GM18519 (cell line): ENCODE results near the gene BEGAIN.

Experiments
- ATAC-seq: cut with Tn5 transposase; IDR thresholded peaks from one replicate; pipeline ENCODE4 v1.9.1; 2021; ENCODE audit warnings: mild to moderate bottlenecking, moderate library complexity; ENCODE audit not compliant: unreplicated experiment, low FRiP score

BEGAIN gene

DNA sequence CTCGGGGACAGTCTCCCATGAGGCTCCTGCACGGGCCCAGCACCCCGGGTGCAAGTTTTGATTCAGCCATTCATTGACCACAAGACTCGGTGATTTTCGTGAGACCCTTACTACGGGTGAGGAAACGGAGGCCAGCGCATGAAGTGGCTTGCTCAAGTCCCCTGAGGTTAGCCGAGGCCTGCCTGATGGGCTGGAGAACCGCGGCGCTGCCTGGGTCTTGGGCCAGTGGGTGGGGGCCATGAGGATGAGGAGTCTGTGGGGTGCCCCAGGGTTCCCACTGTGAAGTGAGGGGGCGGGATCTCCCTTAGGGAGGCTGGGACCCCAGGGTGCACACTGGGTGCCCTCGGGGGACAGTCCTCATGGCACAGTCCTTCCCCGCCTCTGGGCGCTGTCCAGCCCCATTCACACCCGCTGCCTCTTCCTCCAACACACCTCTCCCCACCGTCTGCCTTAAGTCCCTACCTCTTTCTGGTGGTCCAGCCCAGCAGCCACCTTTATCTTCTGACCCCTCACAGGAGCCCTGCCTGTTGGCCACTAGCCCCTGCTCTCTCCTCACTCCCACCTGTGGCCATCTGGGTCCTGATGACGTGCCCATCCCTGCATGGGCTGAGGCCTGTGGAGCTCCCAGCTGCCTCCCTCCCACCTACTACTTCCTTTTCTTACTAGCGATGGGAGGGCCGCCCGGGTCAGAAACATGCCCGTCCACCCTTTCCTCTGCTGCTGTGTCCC, 16.3 kb downstream of the BEGAIN start:
- no peak for ATAC-seq

DNA sequence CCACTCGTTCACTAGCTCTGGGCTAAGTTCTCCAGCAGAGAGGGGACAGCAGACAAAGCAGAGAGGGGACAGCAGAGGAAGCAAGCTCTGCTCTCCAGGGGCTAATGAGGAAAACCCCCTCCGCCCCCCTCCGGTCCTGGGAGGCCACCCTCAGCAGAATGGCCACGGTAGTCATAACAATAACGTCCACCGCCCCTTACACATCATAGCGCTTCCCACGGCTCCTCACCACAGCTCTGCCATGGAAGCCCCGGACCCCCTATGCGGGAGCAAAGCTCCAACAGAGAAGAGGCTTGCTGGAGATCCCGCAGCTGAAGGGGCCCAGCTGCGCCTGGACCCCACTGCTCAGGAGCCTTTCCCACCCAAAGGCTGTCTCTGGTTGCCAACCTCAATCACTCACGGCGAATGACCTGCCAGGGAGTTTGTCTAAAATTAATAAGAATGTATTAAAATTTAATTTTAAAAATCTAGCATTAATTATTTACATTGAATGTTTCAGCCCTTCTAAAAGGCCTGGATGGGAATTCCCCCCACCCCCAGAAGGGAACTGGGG, 17.4 kb downstream of the BEGAIN start:
- ATAC-seq = no peak

DNA sequence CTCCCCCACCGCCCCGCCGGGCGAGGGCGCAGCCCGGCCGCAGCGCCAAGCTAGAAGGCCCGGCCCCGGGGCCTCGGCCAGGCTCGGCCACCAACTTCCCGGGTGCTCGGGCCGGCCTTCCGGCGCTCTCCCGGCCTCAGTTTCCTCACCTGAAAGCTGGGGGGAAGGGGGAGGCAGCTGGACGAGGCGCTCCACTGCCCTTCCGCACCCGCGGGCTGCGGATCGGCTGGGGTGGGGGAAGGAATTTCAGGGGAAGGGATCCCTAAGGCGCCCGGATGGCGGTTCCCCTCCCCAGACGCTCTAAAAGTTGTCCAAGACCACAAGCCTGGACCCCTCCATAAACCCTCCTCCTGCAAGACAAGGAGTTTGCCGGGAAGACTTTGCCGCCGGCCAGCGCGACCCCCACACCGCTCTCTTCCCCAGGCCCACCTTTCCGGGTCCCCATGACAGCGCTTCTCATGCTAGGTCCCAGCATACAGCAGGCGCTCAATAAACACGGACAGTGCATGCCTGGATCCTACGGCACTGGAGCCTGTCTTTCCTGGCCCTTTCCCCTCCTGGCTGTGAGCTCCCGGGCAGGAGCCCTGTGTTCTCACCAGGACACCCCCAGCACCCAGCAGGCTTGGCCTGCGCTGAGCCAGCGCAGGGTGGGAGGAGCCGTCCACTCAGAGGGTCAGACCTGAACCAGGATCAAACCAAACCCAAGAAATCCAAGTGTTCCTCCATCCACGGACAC, 18.1 kb downstream of the BEGAIN start:
- ATAC-seq = no peak

DNA sequence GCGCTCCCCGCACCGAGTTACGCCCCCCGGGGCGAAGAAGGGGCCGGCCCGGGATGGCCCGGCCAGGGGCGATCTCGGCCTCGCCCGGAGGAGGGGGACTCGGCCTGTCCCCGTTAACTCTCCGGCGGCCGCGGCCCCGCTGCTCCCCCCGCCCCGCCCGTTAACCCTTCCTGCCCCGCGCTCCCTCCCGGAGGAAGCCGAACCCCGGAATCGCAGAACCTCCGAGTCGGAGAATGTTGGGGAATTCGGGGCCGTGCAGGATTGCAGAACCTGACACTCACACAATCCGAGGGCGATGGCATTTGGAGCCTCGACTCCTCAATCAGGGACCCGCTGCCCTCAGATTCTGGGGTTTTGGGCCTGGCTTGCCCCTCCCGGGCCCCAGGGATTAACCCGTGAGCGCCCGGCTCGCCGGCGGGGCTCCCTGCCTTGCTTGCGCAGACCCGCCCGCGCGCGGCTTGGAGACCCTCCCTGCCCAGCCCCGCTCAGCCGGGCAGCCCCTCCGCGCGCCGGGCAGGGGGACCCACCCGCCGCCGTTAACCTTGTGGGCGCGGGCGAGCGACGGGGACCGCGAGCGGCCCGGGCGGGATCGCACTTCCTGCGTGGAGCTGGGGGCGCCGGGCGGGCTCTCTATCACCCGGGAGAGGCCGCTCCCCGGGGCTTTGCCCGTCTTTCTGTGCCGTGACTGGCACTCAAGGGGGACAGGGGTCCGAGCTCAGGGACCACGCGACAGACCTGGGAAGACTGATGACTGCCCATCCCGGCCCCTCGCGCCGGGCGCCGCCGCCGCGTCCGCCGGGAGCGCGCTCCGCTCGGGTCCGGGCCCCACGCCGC, 18.8 kb downstream of the BEGAIN start:
- no peak for ATAC-seq

DNA sequence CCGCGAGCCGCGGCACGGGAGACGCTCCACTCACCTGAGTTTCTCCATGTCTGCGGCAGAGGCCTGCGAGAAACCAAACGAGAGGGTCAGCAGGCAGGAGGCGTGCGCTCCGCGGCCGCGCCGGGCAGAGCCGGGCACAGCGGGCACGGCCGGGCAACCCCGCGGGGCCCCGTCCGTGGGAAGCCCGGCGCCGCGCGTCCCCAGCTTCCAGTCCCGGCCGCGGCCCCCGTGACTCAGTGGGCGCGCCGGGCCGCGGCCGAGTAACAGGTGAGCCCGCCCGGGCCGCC, 19.4 kb downstream of the BEGAIN start:
- ATAC-seq = no peak

DNA sequence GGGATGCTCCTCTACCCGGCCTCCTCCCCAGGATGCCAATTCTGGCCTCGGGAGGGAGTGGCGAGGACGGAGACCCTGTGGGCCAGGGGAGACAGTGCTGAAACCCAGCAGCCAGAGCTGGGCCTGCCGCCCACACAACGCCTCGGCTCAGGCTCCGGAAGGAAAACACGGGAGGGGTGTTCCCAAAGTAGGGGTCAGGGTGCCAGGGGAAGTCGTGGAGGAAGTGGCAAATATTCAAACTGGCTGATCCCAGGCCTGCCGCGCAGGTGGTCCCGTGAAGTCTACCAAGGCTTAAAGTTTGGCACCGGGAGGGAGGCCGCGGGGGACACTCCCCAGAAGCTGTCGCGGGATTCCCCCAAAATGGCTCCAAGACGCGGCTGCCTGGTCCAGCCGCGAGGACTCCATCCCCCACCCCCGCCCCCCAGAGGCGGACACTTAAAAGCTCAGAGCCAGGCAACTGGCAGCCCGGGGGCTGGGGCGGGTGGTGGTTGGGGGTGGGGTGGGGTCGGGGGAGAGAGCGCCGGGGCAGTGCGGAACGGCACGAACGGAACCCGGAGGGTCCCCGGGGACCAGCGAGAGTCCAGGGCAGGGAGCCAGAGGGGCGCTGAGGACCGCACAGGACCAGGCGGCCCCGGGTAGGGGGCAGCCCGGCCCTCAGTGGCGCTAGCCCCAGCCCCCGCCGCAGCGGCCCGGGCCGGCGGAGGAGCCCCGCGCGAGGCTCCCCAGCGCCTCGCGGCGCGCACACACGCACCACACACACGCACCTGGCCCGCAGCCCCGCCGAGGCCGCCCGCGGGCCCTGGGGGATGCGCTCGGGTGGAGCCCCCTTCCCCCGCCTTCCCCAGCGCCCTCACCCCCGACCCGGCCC, 20.0 kb downstream of the BEGAIN start:
- ATAC-seq = no peak

DNA sequence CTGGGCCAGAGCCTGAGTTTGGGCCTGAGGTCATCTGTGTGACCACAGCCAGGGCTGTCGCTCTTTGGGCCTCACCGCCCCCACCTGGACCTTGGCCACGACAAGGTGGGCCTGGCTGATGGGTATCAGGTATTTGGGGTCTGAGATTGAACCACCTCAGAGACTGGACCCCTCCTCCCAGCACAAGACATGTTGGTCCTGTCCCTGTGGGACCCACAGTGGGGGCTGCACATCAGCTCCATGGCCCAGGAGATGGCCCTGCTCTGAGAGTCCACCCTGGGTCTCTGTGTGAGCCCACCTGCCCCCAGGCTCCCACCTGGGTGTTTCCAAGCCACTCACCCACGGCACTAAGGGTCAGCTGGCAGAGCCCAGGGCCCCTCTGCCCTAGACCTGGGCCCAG, 20.6 kb downstream of the BEGAIN start:
- no peak for ATAC-seq

DNA sequence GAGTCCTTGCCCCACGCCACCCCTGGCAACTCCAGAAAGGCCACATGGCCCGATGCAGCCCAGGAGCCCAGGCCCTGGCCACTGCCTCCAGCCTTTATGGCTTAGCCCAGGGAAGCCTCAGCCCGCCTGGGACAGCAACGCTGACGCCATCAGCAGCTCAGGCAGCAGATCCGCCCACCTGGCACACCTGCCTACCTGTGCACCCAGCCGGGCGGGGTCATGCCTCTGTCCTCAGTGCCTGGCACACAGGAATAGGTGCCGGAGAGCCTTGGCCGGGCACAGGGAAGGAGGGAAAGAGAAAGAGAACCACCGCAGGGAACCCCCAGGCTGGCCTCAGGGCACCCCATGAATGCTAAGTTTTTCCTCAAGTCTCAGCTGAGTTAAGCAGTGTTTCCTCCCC, 21.1 kb downstream of the BEGAIN start:
- no peak for ATAC-seq

DNA sequence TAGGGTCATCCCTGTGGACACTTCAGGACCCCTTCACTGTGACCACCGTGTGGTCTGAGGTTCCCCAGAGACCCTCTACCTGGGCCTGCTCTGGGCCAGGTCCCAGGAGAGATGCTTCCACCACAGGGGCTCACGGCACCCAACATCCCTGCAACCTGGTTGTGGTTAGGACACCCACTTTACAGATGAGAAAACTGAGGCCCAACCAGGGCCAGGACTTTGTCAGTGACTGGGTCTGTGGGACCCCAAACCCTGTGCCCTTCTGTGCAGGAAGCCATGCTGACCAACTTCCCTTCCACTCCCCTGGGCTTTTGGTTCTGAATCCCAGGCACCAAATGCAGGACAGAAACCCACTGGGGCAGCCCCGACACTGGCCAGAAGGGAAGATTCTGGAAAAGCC, 21.6 kb downstream of the BEGAIN start:
- no peak for ATAC-seq

DNA sequence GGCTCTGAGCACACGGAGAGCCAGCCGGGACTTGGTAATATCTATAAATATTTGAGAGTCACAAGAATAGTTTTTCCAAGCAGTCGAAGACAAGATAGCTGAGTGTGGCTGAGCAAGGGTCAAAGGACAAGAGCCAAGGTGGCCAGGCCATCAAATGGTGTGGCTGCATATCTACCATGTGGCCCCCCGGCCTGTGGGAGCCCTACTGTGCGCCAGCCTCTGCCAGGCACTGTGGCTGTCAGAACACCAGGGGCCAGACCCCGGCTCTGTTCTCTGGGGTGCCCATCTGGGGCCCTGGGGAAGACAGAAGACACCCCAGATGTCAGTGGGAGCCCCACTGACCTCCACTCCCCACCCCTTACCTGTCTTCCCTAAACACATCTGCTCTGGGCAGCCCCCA, 22.7 kb downstream of the BEGAIN start:
- ATAC-seq = no peak

DNA sequence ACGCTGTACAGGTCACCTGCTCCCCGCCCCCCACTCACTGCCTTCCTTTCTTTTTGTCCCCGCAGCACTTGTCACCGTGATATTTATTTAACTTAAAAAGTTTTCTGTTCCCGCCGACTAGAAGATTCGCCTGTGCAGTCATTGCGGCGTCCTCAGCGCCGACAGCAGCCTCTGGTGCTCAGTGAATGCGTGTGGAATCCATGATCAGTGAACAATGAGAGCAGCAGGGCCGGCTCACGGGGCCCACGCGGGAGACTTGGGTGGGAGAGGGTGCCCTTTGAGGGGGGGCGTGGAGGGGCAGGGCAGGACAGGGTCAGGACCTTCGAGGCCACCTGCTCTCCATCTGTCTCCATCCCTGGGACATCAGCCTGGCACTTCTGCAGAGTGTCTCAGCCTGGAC, 24.5 kb downstream of the BEGAIN start:
- no peak for ATAC-seq

DNA sequence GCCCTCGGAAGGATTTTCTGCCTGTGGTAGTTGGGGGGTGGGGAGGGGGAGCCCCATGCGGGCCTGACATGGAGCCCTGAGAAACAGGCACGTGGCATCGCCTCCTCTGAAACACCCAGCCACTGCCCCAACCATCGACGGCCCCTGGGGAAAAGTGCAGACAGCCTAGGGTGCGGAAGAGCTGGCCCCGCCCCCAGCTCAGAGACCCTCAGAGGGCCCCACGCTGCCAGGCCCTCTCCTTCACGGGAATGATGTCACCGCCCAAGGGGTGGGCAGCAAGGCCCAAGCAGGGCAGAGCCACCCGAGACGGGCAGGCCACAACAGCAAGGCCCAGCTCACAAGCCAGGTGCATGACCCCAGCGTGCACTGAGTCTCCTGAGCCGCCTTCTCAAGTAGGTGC, 26.2 kb downstream of the BEGAIN start:
- ATAC-seq = no peak

DNA sequence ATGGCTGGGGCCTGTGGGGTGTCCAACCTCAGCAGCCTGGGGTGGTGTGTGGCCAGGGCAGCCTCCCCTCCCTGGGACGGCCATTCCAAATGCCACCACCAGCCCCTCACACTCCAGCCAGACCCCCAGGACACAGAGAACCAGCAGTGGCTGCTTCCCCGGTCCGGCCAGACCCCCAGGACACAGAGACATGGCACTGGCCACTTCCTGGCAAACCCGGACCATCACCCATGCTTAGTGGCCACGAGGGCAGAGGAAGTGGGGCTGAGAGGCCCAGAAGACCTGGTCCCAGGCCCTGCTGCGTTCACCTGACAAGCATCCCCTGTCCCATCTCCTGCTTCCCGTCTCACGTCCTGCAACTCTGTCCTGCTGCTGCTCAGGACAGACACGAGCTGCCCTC, 26.7 kb downstream of the BEGAIN start:
- ATAC-seq = no peak

DNA sequence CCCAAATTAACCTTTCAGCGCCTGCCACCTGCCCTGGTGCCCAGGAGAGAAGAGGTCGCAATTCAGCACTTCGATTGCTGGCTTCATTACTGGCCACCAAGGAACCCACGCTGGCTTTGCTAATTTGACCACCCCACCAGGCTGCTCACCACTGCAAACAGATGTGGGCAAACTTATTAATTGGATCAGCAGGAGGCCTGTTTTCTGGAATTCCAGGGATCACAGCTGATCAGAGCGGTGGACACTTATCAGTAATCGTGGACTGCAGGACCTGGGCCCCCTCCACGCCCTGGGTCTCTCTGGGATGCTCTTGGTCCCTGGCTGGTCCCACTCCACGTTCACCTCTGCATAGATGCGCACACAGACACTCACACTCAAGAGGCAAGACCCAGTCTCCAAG, 27.8 kb downstream of the BEGAIN start:
- no peak for ATAC-seq

DNA sequence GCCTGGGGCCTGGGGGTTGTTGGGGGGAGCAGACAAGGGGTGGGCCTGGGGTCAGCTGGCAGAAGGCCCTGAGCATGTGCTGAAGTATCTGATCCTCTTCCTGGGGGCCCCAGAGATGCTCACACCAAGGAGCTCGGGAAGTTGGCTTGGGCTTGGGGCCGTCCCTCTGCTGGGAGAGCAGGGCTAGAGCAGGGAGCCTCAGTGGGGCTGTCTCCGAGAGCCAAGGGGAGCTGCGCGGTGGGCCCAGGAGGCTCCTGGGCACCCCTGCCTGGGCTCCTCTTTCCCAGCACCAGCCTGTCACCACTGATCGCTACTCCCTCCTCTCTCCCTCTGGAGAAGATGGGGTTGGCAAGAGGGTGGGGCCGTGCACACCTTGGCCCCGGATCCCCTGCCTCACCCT, 28.3 kb downstream of the BEGAIN start:
- no peak for ATAC-seq

DNA sequence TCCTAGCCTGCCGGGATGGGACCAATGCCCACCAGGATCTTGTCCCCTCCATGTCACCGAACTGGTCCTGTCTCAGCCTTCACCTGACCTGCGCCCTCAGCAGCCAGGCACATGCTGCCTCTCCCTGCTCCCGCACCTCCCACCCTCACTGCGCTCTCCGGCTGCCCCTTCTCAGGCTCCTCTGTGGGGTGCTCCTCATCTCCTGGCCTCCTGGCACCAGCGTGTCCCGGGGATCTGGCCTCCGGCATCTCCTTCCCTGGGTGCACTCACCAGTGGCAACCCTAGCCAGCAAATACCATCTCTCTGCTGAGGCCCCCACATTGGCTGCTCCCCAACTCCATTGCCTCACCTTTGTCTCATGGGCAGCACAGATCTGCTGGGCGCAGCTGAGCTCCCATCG, 29.0 kb downstream of the BEGAIN start:
- no peak for ATAC-seq

DNA sequence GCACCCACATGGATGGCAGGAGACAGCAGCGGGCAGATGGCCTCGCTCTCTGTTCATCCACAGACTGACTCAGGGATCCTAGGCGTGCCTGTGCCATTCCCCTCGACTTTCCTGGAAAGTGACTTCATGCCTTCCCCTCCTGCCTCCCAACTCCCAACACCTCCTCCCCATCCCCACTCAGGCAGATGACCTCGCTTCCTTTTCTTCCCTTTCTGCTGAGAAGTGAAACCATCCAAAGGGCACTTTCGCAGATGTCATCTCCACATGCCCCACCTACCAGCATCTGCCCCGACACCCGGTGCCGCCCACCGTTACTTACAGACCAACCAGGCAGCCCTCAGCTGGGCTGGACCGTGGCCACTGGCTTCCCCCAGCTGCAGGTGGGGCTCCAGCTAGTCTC, 29.6 kb downstream of the BEGAIN start:
- no peak for ATAC-seq

DNA sequence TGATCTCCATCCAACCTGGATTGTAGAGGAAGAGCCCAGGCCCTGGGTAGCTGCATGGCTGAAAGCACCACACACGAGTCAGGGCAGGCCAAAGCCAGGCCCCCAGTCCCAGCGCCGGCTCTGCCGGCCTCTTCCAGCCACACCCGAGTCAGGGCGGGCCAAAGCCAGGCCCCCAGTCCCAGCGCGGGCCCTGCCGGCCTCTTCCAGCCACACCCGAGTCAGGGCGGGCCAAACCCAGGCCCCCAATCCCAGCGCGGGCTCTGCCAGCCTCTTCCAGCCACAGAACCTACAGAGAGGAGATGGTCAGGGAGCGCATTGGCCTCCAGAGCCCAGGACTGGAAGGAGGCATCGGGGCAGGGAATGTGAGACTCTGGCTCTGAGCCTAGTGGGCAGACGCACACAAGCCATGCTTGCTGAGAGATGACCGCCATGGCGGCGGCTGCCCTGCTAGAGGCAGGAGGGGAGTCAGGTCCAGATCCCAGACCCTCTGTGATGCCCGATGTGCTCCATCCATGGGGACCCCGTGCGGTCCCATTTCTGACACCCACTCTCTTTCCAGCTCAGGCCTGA, 30.2 kb downstream of the BEGAIN start:
- no peak for ATAC-seq

DNA sequence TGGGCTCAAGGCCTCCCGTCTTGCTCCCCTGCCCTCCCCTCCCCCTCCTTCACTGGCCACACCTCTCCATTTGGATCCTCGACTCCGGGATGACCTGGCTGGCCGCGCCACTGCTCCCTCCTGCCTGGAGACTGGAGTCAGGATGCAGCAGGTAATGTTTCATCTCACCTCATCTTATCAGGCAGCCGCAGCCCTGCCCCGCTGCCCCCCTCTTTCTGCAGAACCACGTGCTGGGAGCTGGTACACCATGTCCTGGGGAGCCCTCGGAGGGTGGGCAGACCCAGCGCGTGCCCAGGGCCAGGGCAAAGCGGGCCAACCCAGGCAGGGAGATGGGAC, 31.1 kb downstream of the BEGAIN start:
- ATAC-seq = no peak

DNA sequence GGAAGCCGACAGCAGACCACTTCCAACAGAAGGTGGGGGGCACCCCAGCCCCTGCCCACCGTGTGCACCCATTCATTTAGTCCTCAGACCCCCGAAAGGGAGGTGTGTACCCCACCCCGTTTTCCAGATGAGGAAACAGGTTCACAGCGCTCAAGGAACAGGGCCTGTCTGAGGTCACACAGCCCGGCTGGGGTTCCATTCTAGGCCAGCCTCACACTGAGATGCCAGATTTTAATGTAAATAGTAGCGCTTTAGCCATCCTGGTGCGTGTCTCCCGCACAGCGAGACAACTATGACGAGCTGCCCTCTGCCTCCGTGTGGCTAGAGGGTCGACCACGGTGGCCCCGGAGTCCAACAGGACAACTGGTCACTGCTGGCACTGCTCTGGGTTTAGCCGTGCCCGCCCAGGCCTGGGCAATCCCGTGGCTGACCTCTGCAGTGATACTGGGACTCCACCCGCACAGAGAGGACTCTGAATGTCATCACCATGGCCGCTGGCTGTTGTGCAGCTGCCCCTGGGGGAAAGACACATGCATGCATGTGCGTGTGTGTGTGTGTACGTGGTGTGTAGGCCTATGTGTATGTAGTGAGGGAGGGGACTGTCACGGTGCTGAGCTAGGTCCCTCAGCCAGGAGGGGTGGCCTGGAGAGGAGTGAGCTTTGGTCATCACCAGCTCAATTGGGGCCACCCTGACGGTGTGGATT, 31.6 kb downstream of the BEGAIN start:
- ATAC-seq = no peak
